H1 (cell line): ENCODE data around the gene BDP1. TPM values are rescaled to one million over a fixed set of nuclear protein-coding genes. Genes with fewer than 3 reads are reported as not detected.

ENCODE experiments used
- CEBPB ChIP-seq: IDR thresholded peaks from 2 replicates; pipeline ENCODE4 v1.6.1; 2012; ENCODE audit warnings: low read depth, low read length
- CHD1 ChIP-seq: IDR thresholded peaks from 2 replicates; pipeline ENCODE4 v1.6.1; 2012; ENCODE audit warnings: low read depth, low read length, improper control_type of control experiment
- polyA plus RNA-seq, 7 experiments: library from polyadenylated mRNA; depleted of rRNA in 3 of 7; stranded (reverse) in 5 of 7; unstranded in 2 of 7; fragments of >200 nt in 5 of 7; fragments of 200-250 nt in 2 of 7; gene quantifications; 1 replicate in 5 of 7; 2 replicates in 1 of 7; 4 replicates in 1 of 7; pipeline versions ENCODE4 v1.2.1 to v1.2.3, GENCODE V29; 2011 to 2013; ENCODE audit warnings: missing spikeins in 2 of 7, mixed read lengths in 2 of 7
- total RNA-seq: library from RNA; stranded (reverse); fragmentation: NEBNext Ultra II Directional; extraction: Animal tissue kit (Norgen Biotek cat#: 25700); gene quantifications from 2 replicates; pipeline ENCODE4 v1.2.1, GENCODE V29; 2021

Gene BDP1
- total and polyA plus RNA-seq, 2 of the 8 experiments (the other 6 are each of a cell fraction or from before 2014, with no cell fraction given) = 4.7 to 32.1 TPM

- TF ChIP-seq CHD1 (no peak), CEBPB (no peak)
These were observed 902 bp downstream of the BDP1 start (continued) for GRCh38 chr5:71456362-71456743.
